H9 (cell line): ENCODE results near the gene ADAMTS17. TPM values are rescaled to one million over a fixed set of nuclear protein-coding genes. Genes with fewer than 3 reads are reported as not detected.

Source experiments
- DNase-seq: peaks from one replicate; pipeline ENCODE4 v3.0.0-alpha.2; 2017
- H2AFZ ChIP-seq: one replicate; pipeline ENCODE4 v1.6.1; 2013; ENCODE audit warnings: mild to moderate bottlenecking, low read length, control low read depth, moderate library complexity
- H2AK5ac ChIP-seq: 2 replicates; pipeline ENCODE4 v1.6.1; 2013; ENCODE audit warnings: low read length, control low read depth, mixed read lengths; ENCODE audit not compliant: insufficient read length
- H2BK120ac ChIP-seq: one replicate; pipeline ENCODE4 v1.6.1; 2013; ENCODE audit warnings: low read depth, mild to moderate bottlenecking, low read length, control low read depth, inconsistent platforms; ENCODE audit not compliant: poor library complexity, severe bottlenecking
- H2BK12ac ChIP-seq: 2 replicates; pipeline ENCODE4 v1.6.1; 2013; ENCODE audit warnings: low read length, control low read depth, mixed read lengths, low read depth; ENCODE audit not compliant: insufficient read length
- H2BK15ac ChIP-seq: 2 replicates; pipeline ENCODE4 v1.6.1; 2013; ENCODE audit warnings: low read depth, low read length, control low read depth
- H2BK20ac ChIP-seq: one replicate; pipeline ENCODE4 v1.6.1; 2013; ENCODE audit warnings: low read depth, mild to moderate bottlenecking, low read length, control low read depth, inconsistent platforms; ENCODE audit not compliant: poor library complexity, severe bottlenecking
- H2BK5ac ChIP-seq: 2 replicates; pipeline ENCODE4 v1.6.1; 2013; ENCODE audit warnings: low read length, control low read depth, mixed read lengths; ENCODE audit not compliant: insufficient read length
- H3K14ac ChIP-seq: 2 replicates; pipeline ENCODE4 v1.6.1; 2013; ENCODE audit warnings: low read length, control low read depth; ENCODE audit not compliant: insufficient read depth
- H3K18ac ChIP-seq: 2 replicates; pipeline ENCODE4 v1.6.1; 2013; ENCODE audit warnings: low read depth, mild to moderate bottlenecking, mixed read lengths, low read length, control low read depth; ENCODE audit not compliant: insufficient read length
- H3K23ac ChIP-seq: 2 replicates; pipeline ENCODE4 v1.6.1; 2013; ENCODE audit warnings: low read length, control low read depth, mixed read lengths, low read depth; ENCODE audit not compliant: insufficient read length
- H3K23me2 ChIP-seq: 2 replicates; pipeline ENCODE4 v1.6.1; 2013; ENCODE audit warnings: low read depth, mild to moderate bottlenecking, mixed read lengths, low read length, control low read depth; ENCODE audit not compliant: insufficient read length, poor library complexity, severe bottlenecking
- H3K27ac ChIP-seq: 2 replicates; pipeline ENCODE4 v1.5.1; 2013; ENCODE audit warnings: low read length, control low read depth, mixed read lengths, low read depth; ENCODE audit not compliant: insufficient read length
- H3K27me3 ChIP-seq: 2 replicates; pipeline ENCODE4 v1.6.1; 2013; ENCODE audit warnings: low read length, control low read depth, inconsistent platforms; ENCODE audit not compliant: insufficient read depth
- H3K4ac ChIP-seq: 2 replicates; pipeline ENCODE4 v1.6.1; 2013; ENCODE audit warnings: low read depth, mild to moderate bottlenecking, control low read depth, inconsistent platforms, low read length, moderate library complexity
- H3K4me1 ChIP-seq: 2 replicates; pipeline ENCODE4 v1.6.1; 2013; ENCODE audit warnings: low read length, control low read depth, inconsistent platforms; ENCODE audit not compliant: insufficient read depth
- H3K4me2 ChIP-seq: 2 replicates; pipeline ENCODE4 v1.6.1; 2013; ENCODE audit warnings: low read length, control low read depth, mixed read lengths; ENCODE audit not compliant: insufficient read length, insufficient read depth
- H3K56ac ChIP-seq: 2 replicates; pipeline ENCODE4 v1.6.1; 2013; ENCODE audit warnings: low read depth, mild to moderate bottlenecking, mixed read lengths, low read length, control low read depth; ENCODE audit not compliant: insufficient read length
- H3K79me1 ChIP-seq: 2 replicates; pipeline ENCODE4 v1.6.1; 2013; ENCODE audit warnings: low read depth, mild to moderate bottlenecking, moderate library complexity, low read length, control low read depth, inconsistent platforms; ENCODE audit not compliant: insufficient read depth, poor library complexity, severe bottlenecking
- H3K79me2 ChIP-seq: 2 replicates; pipeline ENCODE4 v1.6.1; 2013; ENCODE audit warnings: low read length, control low read depth, inconsistent platforms; ENCODE audit not compliant: insufficient read depth
- H3K9ac ChIP-seq: 2 replicates; pipeline ENCODE4 v1.6.1; 2013; ENCODE audit warnings: low read length, control low read depth, mixed read lengths; ENCODE audit not compliant: insufficient read length; ENCODE audit errors: extremely low read depth
- H3K9me3 ChIP-seq: one replicate; pipeline ENCODE4 v1.6.1; 2013; ENCODE audit warnings: low read depth, low read length, inconsistent platforms; ENCODE audit not compliant: control insufficient read depth
- H3T11ph ChIP-seq: one replicate; pipeline ENCODE4 v1.6.1; 2013; ENCODE audit warnings: mild to moderate bottlenecking, low read length, control low read depth, inconsistent platforms
- H4K20me1 ChIP-seq: one replicate; pipeline ENCODE4 v1.6.1; 2013; ENCODE audit not compliant: control insufficient read depth, insufficient read length, insufficient read depth
- H4K5ac ChIP-seq: 2 replicates; pipeline ENCODE4 v1.6.1; 2013; ENCODE audit warnings: low read depth, mild to moderate bottlenecking, mixed read lengths, low read length, control low read depth; ENCODE audit not compliant: insufficient read length
- H4K8ac ChIP-seq: replicated peaks from 2 replicates; pipeline ENCODE4 v1.6.1; 2013; ENCODE audit warnings: low read length, control low read depth, mixed read lengths, low read depth; ENCODE audit not compliant: insufficient read length
- H4K91ac ChIP-seq: 2 replicates; pipeline ENCODE4 v1.6.1; 2013; ENCODE audit warnings: low read depth, mild to moderate bottlenecking, moderate library complexity, mixed read lengths, low read length, control low read depth; ENCODE audit not compliant: insufficient read length
- H3K27ac Mint-ChIP-seq, 3 experiments: 2 replicates in 2 of 3; 3 replicates in 1 of 3; pipeline ENCODE4 v1.8.0; 2020 to 2021; ENCODE audit warnings: mixed read lengths in 3 of 3, mild to moderate bottlenecking in 1 of 3, moderate library complexity in 1 of 3
- H3K27me3 Mint-ChIP-seq: 2 replicates; pipeline ENCODE4 v1.8.0; 2021; ENCODE audit warnings: low read depth, mild to moderate bottlenecking, moderate library complexity, mixed read lengths
- H3K36me3 Mint-ChIP-seq, 3 experiments: 2 replicates in 2 of 3; 3 replicates in 1 of 3; pipeline ENCODE4 v1.8.0; 2020 to 2021; ENCODE audit warnings: low read depth in 3 of 3, mixed read lengths in 3 of 3; ENCODE audit not compliant: insufficient read depth in 1 of 3
- H3K4me1 Mint-ChIP-seq, 2 experiments: 2 replicates each; pipeline ENCODE4 v1.8.0; 2020; ENCODE audit warnings: mixed read lengths in 2 of 2
- H3K4me3 Mint-ChIP-seq, 2 experiments: 2 replicates in 1 of 2; 3 replicates in 1 of 2; pipeline ENCODE4 v1.8.0; 2020 to 2021; ENCODE audit warnings: mild to moderate bottlenecking in 2 of 2, mixed read lengths in 2 of 2, moderate library complexity in 1 of 2
- H3K9me3 Mint-ChIP-seq, 2 experiments: 2 replicates in 1 of 2; 3 replicates in 1 of 2; pipeline ENCODE4 v1.8.0; 2020; ENCODE audit warnings: mild to moderate bottlenecking in 2 of 2, mixed read lengths in 2 of 2, moderate library complexity in 1 of 2
- CTCF ChIP-seq: fragments of 200-600 bp; sonication (generic); conservative IDR thresholded peaks from 3 replicates; pipeline ENCODE4 v1.8.0; 2021; ENCODE audit warnings: antibody characterized with exemption, mild to moderate bottlenecking
- WGBS: extraction: QIAGEN DNeasy Blood & Tissue Kit; methylation state at CpG from one replicate; pipeline ENCODE4 v1.1.7; 2013; ENCODE audit warnings: missing lambda C conversion rate, low lambda C conversion rate, mixed read lengths; ENCODE audit not compliant: insufficient read length; ENCODE audit errors: extremely low coverage; 5-methylcytosine and 5-hydroxymethylcytosine counted together
- total RNA-seq: library from RNA; stranded (reverse); gene quantifications from 2 replicates; pipeline ENCODE4 v1.2.1, GENCODE V29; 2021

ADAMTS17 gene
- total RNA-seq, 1 experiment from 2014 or later = 2.9 TPM

DNA sequence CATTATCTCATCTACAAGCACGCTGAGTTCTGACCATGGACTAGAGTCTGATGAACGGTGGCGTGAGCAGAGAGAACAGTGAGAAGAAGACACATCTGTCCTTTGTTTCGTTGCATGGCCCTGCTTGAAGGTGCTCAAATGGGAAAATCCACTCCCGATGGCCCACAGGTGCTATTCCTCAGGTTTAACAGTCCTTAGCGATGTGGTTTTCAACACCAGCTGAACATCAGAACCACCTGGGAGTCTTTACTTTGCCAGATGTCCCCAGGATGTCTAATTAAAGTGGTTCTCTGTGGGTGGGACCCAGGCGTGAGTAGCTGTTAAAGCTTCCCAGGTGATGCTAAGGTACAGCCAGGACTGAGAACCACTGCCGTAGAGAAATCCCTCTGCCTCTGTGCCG is 13.0 kb downstream of the ADAMTS17 start:
- Histone ChIP-seq H2BK12ac (no peak overlapping the region), H3K79me2 (no peaks in the 10 kb centered on the region), H2BK15ac (no peak overlapping the region), H3K4me1 (no peaks in the 10 kb centered on the region), H2BK5ac (no peak overlapping the region), H3K79me1 (no peaks in the 10 kb centered on the region), H4K5ac (no peak overlapping the region), H4K91ac (no peak overlapping the region), H3K9me3 (no peaks in the 10 kb centered on the region), H3T11ph (no peak overlapping the region), H3K14ac (no peak overlapping the region; the same call in 1 of the 2 replicates), H3K4ac (no peak overlapping the region), H4K20me1 (no peaks in the 10 kb centered on the region), H3K27me3 (no peaks in the 10 kb centered on the region), H2BK20ac (no peak overlapping the region), H3K56ac (no peak overlapping the region), H3K9ac (no peak overlapping the region), H2AK5ac (no peak overlapping the region), H4K8ac (no peak overlapping the region), H3K4me2 (no peak overlapping the region), H3K27ac (no peak overlapping the region), H2AFZ (no peak overlapping the region), H3K18ac (no peak overlapping the region), H2BK120ac (no peak overlapping the region), H3K23me2 (no peaks in the 10 kb centered on the region), H3K23ac (no peak overlapping the region)
- Mint-ChIP-seq H3K36me3 (no peaks in the 10 kb centered on the region; a peak in 1 of 7 replicates), H3K9me3 (no peaks in the 10 kb centered on the region), H3K4me3 (no peak overlapping the region), H3K4me1 (peaks cover 4 to 7% of the 10 kb centered on the region in 2 experiments), H3K27me3 (peaks cover 3% of the 10 kb centered on the region), H3K27ac (no peak overlapping the region)
- DNase-seq = peak; percentile 21
- WGBS = no CpG with 5 or more reads among the region's 9 CpGs
- TF ChIP-seq CTCF = no peak
